C4-2B (cell line): ENCODE data around the gene FES.

Experiments
- ZFX ChIP-seq: fragments of 450-650 bp; IDR thresholded peaks from 2 replicates; pipeline ENCODE4 v1.6.1; 2017
- TF ChIP-seq, protein P1 (sequence below): fragments of 450-650 bp; conservative IDR thresholded peaks from 2 replicates; pipeline ENCODE4 v1.5.1; 2017; ENCODE audit warnings: mild to moderate bottlenecking

DNA sequence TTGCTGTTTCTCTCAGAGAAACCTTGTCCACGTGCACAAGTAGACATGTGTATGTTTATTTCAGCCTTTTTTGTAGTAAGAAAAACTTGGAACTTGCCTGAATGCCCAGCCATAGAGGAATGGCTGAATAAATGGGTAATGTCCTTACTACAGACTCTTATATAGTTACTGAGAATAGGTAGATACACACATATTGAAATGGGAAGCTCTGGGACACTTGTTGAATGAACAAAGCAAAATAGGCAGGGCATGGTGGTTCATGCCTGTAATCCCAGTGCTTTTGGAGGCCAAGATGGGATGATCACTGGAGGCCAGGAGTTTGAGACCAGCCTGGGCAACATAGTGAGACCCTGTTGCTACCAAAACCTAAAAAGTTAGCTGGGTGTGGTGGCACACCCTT is 52.5 kb downstream of the FES start:
- TF ChIP-seq, protein P1, sequence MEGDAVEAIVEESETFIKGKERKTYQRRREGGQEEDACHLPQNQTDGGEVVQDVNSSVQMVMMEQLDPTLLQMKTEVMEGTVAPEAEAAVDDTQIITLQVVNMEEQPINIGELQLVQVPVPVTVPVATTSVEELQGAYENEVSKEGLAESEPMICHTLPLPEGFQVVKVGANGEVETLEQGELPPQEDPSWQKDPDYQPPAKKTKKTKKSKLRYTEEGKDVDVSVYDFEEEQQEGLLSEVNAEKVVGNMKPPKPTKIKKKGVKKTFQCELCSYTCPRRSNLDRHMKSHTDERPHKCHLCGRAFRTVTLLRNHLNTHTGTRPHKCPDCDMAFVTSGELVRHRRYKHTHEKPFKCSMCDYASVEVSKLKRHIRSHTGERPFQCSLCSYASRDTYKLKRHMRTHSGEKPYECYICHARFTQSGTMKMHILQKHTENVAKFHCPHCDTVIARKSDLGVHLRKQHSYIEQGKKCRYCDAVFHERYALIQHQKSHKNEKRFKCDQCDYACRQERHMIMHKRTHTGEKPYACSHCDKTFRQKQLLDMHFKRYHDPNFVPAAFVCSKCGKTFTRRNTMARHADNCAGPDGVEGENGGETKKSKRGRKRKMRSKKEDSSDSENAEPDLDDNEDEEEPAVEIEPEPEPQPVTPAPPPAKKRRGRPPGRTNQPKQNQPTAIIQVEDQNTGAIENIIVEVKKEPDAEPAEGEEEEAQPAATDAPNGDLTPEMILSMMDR: no peak
- TF ChIP-seq ZFX: no peak
